T-helper 22 cell (primary cell): ENCODE measurements around the gene CIT.
"Not testable (repeated sequence)": the region's sequence is repeated elsewhere in the genome, so short reads cannot be mapped to it uniquely, and the experiment has no call there.

ENCODE experiments used
- DNase-seq: peaks from one replicate; pipeline ENCODE4 v3.0.0-alpha.2; 2020; ENCODE audit warnings: low read depth

Gene CIT, protein sequence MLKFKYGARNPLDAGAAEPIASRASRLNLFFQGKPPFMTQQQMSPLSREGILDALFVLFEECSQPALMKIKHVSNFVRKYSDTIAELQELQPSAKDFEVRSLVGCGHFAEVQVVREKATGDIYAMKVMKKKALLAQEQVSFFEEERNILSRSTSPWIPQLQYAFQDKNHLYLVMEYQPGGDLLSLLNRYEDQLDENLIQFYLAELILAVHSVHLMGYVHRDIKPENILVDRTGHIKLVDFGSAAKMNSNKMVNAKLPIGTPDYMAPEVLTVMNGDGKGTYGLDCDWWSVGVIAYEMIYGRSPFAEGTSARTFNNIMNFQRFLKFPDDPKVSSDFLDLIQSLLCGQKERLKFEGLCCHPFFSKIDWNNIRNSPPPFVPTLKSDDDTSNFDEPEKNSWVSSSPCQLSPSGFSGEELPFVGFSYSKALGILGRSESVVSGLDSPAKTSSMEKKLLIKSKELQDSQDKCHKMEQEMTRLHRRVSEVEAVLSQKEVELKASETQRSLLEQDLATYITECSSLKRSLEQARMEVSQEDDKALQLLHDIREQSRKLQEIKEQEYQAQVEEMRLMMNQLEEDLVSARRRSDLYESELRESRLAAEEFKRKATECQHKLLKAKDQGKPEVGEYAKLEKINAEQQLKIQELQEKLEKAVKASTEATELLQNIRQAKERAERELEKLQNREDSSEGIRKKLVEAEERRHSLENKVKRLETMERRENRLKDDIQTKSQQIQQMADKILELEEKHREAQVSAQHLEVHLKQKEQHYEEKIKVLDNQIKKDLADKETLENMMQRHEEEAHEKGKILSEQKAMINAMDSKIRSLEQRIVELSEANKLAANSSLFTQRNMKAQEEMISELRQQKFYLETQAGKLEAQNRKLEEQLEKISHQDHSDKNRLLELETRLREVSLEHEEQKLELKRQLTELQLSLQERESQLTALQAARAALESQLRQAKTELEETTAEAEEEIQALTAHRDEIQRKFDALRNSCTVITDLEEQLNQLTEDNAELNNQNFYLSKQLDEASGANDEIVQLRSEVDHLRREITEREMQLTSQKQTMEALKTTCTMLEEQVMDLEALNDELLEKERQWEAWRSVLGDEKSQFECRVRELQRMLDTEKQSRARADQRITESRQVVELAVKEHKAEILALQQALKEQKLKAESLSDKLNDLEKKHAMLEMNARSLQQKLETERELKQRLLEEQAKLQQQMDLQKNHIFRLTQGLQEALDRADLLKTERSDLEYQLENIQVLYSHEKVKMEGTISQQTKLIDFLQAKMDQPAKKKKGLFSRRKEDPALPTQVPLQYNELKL (N-terminal part only)

DNA sequence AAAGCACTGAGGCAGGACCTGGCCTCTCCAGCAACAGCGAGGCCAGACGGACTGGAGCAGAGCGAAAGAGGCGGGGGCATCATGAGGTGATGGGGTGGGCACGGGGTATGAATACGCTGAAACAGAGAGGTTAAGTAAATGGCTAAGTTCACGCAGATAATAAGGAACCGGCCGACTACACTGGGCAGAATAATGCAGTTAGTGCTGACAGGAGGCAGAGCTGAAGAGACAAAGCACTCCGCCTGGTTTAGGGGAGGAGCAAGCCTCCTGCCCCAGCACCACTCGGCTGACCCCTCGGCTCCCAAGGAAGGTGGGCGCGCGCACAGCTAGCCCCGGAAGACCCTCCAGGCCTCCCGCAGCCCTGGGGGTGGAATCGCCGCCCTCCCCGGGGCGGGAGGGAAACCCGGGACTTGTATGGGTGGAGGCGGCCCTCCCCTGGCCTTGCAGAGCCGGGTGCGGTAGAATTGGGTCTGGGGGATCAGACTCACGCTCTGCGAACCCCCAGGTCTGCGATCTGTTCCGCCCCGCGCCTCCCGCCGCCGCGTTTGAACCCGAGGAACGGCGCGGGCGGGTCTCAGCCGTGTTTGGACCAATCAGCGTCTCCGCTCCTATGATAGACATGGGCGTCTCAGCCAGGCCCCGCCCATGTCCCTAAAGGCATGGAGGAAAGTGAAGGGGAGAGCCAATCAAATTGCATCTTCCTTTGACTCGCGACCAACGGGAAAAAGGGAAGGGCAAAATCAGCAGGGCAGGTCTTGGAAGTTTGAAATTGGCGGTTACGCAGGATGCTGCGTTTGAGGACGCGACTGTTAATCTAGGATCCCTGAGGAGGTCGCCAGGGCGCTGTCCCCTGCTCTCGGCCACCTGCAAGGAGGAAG, at the start of gene CIT:
Gene CIT (minus strand): TSS at position 560 of the 878 bp plus-strand sequence. CDS start 1,152 bp downstream, outside the sequence.
- peak; percentile 80 for DNase-seq

DNA sequence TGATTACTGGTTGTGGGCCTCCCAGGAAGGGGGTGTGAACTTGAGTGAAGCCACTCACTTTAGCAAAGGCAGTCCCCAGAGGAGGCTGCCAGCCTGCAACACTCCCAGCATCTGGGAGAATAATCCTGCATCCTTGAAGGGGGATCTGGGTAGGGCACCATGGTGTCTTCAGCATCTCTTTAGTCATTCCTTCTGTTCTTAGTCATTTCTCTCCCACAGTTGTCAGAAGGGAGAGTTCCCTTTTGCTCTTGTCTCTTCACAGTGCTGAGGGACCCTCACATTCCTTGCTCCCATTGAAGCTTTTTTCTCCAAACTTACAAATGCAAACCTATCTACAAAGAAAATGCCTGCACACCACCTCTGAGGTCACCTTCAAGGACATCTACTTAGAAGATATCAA, 48.1 kb upstream of the CIT start:
- DNase-seq: no peak

DNA sequence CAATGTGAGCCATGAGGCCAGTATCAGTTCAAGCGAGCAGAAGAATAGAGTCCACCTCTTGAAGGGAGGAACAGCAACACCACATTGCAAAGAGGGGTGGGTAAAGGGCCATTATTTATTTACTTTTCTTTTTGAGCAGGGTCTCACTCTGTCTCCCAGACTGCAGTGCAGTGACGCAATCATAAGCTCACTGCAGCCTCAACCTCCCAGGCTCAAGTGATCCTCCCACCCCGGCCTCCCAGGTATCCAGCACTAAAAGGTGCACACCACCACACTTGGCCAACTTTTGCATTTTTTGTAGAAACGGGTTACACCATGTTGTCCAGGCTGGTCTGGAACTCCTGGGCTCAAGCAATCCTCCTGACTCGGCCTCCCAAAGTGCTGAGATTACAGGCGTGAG, 42.9 kb upstream of the CIT start:
- DNase-seq: no peak

DNA sequence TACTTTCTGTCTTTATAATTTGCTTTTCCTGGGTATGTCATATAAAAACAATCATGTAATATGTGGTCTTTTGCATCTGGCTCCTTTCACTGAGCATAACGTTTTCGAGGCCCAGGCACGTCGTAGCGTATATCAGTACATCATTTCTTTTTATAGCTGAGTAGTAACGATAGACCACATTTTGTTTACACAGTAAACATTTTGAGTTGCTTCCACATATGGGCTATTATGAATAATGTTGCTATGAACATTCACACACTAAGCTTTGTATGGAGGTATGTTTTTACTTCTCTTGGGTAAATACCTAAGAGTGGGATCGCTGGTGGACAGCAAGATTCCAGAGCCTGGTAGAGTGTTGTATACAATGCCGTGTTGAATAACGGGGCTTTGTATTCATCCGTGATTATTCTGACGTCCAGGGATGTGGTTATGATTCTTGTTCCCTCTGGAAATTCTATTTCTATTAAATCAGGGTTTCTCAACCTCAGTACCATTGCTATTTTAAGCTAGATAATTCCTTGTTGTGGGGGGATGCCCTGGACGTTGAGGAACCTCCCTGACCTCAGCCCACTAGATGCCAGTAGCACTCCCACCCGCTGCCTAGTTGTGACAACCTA, 38.9 kb upstream of the CIT start:
- no peak for DNase-seq

DNA sequence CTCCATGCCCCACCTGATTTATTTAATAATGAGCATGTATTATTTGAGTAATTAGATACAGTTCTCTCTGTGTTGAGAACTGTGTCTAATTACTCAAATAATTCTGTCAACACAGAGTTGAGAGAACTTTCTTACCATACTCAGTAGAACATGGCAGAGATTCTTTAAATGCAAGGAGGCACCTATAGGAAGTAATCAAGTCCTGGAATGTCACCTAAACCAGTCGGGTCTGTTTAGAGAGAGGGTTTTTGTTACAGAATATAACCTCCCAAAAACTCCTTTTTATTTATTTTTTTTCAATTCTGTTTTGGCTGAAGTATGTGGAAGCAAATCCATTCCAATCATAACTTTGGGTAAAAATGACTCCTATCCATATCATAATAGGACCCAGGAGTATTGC, 37.5 kb upstream of the CIT start:
- DNase-seq: no peak

DNA sequence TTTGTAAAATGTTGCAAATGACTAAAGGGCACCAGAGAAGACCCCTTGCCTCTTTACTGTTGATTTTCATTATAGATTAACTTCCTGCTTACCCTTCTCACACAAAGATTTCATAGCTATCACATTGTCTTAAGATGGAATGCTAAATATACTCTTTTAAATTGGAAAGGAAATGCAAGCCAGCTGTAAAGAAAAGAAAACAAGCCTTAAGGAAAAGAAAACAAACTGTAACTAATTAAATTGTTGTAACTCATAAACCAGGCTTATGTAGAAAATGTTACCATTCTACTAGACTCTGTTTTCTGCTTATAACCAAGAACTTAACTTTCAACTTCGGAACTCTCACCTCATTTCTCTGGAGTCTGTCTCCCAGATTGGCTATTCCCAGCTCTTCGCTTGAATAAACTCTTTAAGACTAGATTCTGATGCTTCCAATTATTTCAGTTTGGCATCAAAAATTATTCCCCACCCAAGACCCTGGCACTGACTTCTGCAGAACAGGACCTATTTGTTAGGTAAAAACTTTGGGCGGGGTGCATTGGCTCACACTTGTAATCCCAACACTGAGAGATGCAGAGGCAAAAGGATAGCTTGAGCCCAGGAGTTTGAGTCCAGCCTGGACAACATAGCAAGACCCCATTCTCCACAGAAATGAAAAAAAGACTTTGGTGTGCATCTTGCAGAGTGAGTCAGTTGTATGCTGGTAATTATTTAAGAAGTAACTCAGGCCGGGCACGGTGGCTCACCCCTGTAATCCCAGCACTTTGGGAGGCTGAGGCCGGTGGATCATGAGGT, 36.6 kb upstream of the CIT start:
- no peak for DNase-seq

DNA sequence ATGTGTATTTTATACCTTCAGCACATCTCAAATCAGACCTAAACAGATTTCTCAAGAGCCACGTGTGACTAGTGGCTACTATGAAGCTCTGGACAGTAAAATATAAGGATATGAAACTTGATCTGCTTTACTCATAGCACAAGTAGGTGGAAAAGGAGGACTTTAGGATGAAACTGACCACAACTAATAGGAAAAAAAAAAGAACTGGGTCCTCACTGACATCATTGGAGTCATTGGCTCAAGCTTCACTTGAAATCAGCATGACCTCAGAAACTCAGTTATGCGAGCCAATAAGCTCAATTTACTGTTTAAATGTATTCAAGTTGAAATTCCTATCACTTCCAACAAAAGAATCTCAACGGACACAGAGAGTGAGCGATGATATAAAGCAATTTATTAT, 34.1 kb upstream of the CIT start:
- DNase-seq: no peak

DNA sequence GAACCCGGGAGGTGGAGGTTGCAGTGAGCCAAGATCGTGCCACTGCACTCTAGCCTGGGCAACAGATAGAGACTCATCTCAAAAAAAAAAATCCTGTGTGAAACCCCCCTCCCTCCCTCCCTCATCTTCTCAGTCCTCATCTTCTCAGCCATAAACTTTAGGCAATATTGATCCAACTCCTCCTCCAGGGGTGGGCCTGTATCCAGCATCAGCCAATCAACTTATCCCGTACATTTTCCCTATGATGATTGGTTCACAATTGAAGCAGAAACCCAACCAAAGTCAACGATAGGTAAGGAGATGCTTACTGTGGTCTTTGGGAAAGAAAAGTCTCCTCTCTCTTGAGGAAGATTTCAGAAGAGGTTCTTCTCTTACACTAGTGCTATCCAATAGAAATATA, 33.5 kb upstream of the CIT start:
- no peak for DNase-seq

DNA sequence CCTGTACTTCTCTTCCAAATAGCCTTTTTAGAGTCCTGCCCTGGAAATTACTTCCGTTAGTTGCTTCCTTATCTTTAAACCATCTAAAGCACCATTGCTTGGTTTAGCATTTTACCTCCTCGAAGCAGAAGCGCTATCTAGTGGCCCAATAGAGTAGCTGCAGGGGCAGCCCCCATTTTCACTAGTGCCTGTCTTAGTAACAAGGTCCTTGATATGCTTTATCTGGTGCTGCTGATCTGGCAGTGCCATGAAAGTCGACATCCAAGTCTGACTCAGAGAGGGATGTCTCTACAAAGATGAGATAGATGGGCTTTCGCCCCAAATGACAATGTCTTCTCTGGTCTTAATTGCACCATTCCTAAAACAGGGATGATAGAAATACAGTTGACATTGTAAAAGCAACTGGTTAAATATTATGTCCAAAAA, 25.0 kb upstream of the CIT start:
- peak; percentile 24 for DNase-seq

DNA sequence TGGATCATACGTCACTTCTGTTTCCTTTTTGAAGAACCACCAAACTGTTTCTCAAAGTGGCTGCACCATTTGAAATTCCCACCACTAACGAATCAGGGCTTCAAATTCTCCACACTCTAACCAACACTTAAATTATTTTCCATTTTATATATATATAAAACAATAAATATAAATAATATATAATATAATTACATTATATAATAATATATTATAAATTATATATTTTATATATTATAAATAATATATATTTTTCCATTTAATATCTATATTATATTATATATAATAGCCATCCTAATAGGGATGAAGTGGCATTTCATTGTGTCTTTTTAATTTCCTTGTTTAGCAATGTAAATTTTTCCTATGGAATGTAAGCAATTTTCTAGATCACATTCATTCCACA, 24.6 kb upstream of the CIT start:
- no peak for DNase-seq

DNA sequence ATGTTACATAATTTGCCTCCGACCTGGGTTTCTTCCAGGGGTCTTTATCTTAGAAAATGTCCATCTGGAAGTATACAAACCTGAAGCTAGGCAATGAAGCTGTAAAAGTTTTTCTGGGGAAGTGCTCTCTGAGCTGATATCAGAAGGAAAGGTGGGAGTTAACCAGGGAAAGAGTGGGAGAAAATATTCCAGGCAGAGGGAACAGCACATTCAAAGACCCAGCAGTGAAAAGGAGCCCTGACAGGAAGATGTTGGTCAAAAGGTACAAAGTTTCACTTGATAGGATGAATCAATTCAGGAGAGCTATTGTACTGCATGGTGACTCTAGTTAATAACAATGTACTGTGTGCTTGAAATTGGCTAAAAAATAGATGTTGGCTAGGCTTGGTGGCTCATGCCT, 17.8 kb upstream of the CIT start:
- no peak for DNase-seq

DNA sequence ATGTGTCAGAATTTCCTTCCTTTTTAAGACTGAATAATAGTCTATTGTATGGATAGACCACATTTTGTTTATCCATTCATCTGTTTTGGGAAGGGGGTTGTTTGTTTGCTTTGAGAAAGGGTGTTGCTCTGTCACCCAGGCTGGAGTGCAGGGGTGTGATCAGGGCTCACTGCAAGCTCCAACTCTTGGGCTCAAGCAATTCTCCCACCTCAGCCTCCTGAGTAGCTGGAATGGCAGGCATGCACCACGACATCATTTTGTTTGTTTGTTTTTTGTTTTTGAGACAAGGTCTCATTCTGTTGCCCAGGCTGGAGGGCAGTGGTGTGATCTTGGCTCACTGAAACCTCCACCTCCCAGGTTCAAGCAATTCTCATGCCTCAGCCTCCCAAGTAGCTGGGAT, 15.5 kb upstream of the CIT start:
- not testable (repeated sequence) for DNase-seq

DNA sequence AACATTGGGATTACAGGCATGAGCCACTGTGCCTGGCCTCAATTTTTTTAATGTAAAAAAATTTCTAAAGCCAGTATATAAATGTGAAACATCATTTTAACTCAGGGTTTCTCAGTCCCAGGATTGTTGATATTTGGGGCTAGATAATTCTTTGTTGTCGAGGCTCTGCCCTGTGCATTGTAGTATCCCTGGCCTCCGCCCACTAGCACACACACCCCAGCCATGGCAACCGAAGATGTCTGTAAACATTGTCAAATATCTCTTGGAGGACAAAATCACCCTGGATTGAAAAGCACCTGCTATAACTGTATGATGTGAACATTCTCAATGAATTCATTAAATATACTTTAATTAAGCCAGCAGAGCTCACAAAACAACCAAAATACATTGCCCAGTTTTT, 8.4 kb upstream of the CIT start:
- DNase-seq: no peak

DNA sequence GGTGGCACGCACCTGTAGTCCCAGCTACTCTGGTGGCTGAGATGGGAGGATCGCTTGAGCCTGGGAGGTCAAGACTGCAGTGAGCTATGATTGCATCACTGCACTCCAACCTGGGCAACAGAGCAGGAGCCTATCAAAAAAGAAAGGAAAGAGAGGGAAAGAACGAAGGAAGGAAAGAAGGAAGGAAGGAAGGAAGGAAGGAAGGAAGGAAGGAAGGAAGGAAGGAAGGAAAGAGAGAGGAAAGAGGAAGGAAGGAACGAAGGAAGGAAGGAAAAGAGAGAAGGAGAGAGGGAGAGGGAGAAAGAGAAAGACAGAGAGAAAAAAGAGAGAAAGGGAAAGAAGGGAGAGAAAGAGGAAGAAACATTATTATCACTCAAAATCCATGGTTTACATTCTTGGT, 6.7 kb upstream of the CIT start:
- DNase-seq: not testable (repeated sequence)

DNA sequence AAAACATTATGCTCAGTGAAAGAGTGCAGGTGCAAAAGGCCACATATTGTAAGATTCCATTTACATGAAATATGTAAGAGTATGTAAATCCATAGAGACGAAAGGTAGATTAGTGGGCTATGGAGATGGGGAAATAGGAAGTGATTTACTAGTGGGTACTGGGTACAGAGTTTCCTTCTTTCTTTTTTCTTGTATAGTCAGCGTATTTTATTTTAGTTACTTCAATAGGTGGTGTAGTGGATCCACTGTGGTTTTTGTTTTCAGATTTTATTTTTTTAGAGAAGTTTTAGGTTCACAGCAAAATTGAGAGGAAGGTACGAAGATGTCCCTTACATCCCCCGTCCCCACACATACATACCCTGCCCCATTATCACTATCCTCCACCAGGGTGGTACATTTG, 6.1 kb upstream of the CIT start:
- no peak for DNase-seq

DNA sequence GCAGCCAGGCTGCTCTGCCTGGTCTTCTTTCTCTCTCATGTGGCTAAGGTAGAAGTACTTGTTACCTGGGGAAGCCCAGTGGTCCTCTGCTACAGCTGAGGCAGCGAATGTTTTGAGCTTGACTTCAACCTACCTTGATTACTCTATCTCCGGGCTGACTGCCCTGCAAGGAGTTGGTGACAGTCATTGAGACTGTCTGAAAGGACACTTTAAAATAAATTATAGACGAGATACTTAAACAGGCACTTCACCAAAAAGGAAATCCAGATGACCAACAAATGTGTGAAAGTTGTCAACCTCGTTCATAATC, 474 bp upstream of the CIT start:
- DNase-seq: no peak

DNA sequence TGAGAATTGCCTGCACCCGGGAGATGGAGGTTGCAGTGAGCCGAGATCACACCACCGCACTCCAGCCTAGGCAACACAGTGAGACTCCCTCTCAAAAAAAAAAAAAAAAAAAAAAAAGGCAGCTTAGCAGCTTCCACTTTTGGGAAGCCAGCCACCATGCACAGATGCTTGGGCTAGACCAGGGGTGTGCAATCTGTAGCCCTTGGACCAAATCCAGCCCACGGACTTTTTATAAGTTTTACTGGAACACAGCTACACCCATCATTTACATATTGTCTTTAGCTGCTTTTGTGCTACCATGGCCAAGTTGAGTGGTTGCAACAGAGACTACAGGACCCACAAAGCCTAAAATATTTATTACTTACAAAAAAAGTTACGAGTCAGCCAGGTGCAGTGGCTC, 6.7 kb downstream of the CIT start:
- DNase-seq: no peak

DNA sequence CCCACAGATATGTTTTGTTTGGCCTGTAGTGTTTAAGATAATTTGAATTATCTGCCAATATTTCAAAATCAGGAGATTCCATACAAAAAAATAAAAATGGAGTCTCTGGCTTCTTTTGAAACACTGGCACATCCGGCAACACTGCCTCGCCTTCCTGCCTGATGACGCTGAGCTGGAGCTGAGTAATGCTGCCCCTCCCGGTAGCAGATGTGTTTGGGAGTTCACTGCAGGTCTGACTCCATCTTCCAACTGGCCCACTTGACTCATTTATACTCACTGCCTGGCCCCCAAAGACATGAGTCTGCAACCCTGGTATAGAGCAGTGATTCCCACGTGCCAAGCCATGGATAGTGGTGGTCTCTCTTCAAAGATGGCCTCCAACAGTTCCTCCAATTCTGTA, 7.4 kb downstream of the CIT start:
- DNase-seq: no peak

DNA sequence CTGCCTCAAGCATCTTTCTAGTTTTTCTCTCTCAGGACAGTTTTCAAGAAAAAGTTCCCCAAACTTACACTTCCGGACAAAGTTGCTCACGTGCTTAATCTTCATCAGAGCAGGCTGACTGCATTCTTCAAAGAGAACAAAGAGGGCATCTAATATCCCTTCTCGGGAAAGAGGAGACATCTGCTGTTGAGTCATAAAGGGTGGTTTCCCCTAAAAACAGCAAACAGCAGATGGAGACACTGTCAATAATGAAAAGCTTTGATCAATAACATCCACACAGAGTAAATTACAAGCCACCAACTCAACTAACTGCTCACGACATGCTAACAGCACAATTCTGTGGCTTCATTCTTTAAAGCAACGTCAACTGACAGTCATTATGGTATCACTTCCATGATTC, 8.1 kb downstream of the CIT start:
- DNase-seq: no peak

DNA sequence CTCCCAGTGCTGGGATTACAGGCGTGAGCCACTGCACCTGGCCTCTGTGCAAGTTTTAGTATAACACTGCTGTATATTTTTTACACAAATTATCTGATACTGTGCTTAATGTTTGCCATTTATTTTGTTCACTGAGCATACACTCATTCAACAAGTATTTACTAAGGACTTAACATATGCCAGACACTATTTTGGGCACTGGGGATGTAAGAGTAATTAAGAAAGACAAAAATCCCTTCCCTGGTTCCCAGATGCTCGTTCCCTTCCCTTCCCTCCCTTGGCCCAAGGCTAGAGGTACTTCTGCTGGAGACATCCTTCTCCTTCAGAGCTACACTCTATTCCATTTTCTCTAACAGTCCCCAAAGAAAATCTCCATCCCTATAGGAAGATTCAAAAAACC, 12.5 kb downstream of the CIT start:
- DNase-seq: no peak
